IMR-90 (cell line): Measurements from ENCODE around the gene SELENOO. TPM values are rescaled to one million over a fixed set of nuclear protein-coding genes. Genes with fewer than 3 reads are reported as not detected.

Source experiments
- ATAC-seq: fragments of 200-7000 bp; cut with Tn5 transposase; 2 replicates; pipeline ENCODE4 v1.9.1; 2020; ENCODE audit warnings: low read depth, mild to moderate bottlenecking, moderate library complexity
- BruUV-seq: library from RNA; stranded (reverse); fragments of 400-500 nt; replicated peaks from 2 replicates; lab custom pipeline; 2021; lab: Mats Ljungman, UMichigan
- CTCF ChIA-PET: fragments of 300-600 bp; formaldehyde crosslinking; extraction: SDS; loops from one replicate; lab custom pipeline; 2021; ENCODE audit warnings: antibody characterized with exemption; lab: Yijun Ruan, JAX
- POLR2A ChIA-PET: fragments of 300-600 bp; sonication (Branson Sonifier 250); formaldehyde crosslinking; loops from one replicate; lab custom pipeline; 2022; ENCODE audit warnings: antibody characterized with exemption; ENCODE audit not compliant: unreplicated experiment; lab: Charles Lee
- DNase-seq: peaks from one replicate; pipeline ENCODE4 v3.0.0; 2013
- H2AFZ ChIP-seq: replicated peaks from 2 replicates; pipeline ENCODE3; 2013; ENCODE audit warnings: low read length, mild to moderate bottlenecking; ENCODE audit not compliant: poor library complexity
- H2AK5ac ChIP-seq: 2 replicates; pipeline ENCODE4 v1.6.1; 2013; ENCODE audit warnings: low read depth, low read length, inconsistent platforms
- H2AK9ac ChIP-seq: replicated peaks from 2 replicates; pipeline ENCODE3; 2013; ENCODE audit warnings: mild to moderate bottlenecking, low read depth, low read length, moderate library complexity; ENCODE audit not compliant: poor library complexity
- H2BK120ac ChIP-seq: 2 replicates; pipeline ENCODE4 v1.6.1; 2013; ENCODE audit warnings: low read depth, low read length, inconsistent platforms
- H2BK15ac ChIP-seq: 3 replicates; pipeline ENCODE4 v1.6.1; 2013; ENCODE audit warnings: low read depth, low read length, inconsistent platforms
- H2BK20ac ChIP-seq: 2 replicates; pipeline ENCODE4 v1.6.1; 2013; ENCODE audit warnings: low read depth, mild to moderate bottlenecking, inconsistent platforms, low read length, moderate library complexity
- H2BK5ac ChIP-seq: 2 replicates; pipeline ENCODE4 v1.6.1; 2013; ENCODE audit warnings: mild to moderate bottlenecking, low read depth, low read length, inconsistent platforms; ENCODE audit not compliant: poor library complexity, severe bottlenecking
- H3K14ac ChIP-seq: replicated peaks from 2 replicates; pipeline ENCODE4 v1.6.1; 2013; ENCODE audit warnings: low read depth, low read length, inconsistent platforms
- H3K18ac ChIP-seq: 2 replicates; pipeline ENCODE4 v1.6.1; 2013; ENCODE audit warnings: low read depth, low read length, control low read depth
- H3K23ac ChIP-seq: 2 replicates; pipeline ENCODE4 v1.6.1; 2013; ENCODE audit warnings: low read depth, low read length, inconsistent platforms
- H3K27ac ChIP-seq: 2 replicates; pipeline ENCODE4 v1.5.1; 2013; ENCODE audit warnings: mild to moderate bottlenecking, control low read depth, low read length; ENCODE audit not compliant: insufficient read depth
- H3K27me3 ChIP-seq: 2 replicates; pipeline ENCODE4 v1.6.1; 2013; ENCODE audit warnings: low read length; ENCODE audit not compliant: control insufficient read depth, insufficient read depth
- H3K36me3 ChIP-seq: 2 replicates; pipeline ENCODE4 v1.6.1; 2013; ENCODE audit warnings: low read length, mixed read lengths; ENCODE audit not compliant: control insufficient read depth, insufficient read depth
- H3K4ac ChIP-seq: 2 replicates; pipeline ENCODE4 v1.6.1; 2013; ENCODE audit warnings: low read depth, low read length, inconsistent platforms
- H3K4me1 ChIP-seq: 2 replicates; pipeline ENCODE4 v1.6.1; 2013; ENCODE audit warnings: low read length, mixed read lengths; ENCODE audit not compliant: control insufficient read depth, insufficient read depth
- H3K4me2 ChIP-seq: 2 replicates; pipeline ENCODE4 v1.6.1; 2013; ENCODE audit warnings: low read depth, mild to moderate bottlenecking, control low read depth, low read length, moderate library complexity
- H3K4me3 ChIP-seq: 2 replicates; pipeline ENCODE4 v1.5.1; 2013; ENCODE audit warnings: low read depth, mild to moderate bottlenecking, control low read depth, low read length, moderate library complexity; ENCODE audit not compliant: insufficient read depth
- H3K56ac ChIP-seq: 2 replicates; pipeline ENCODE4 v1.6.1; 2013; ENCODE audit warnings: low read length, inconsistent platforms; ENCODE audit not compliant: insufficient read depth; ENCODE audit errors: extremely low read depth
- H3K79me1 ChIP-seq, 2 experiments: 2 replicates each; pipeline ENCODE4 v1.6.1; 2013; ENCODE audit warnings: low read length in 2 of 2, inconsistent platforms in 1 of 2, low read depth in 1 of 2
- H3K9ac ChIP-seq: 2 replicates; pipeline ENCODE4 v1.6.1; 2013; ENCODE audit warnings: low read depth, low read length, control low read depth
- H3K9me1 ChIP-seq: 2 replicates; pipeline ENCODE4 v1.6.1; 2013; ENCODE audit warnings: low read length, inconsistent platforms; ENCODE audit not compliant: insufficient read depth
- H3K9me3 ChIP-seq: 2 replicates; pipeline ENCODE4 v1.6.1; 2013; ENCODE audit warnings: low read length; ENCODE audit not compliant: control insufficient read depth, insufficient read depth
- H4K20me1 ChIP-seq: 2 replicates; pipeline ENCODE4 v1.6.1; 2013; ENCODE audit warnings: low read length, inconsistent platforms; ENCODE audit not compliant: insufficient read depth
- H4K5ac ChIP-seq: 2 replicates; pipeline ENCODE4 v1.6.1; 2013; ENCODE audit warnings: mild to moderate bottlenecking, low read depth, low read length, control low read depth
- H4K8ac ChIP-seq, 2 experiments: 2 replicates each; pipeline ENCODE4 v1.6.1; 2013; ENCODE audit warnings: low read depth in 2 of 2, low read length in 2 of 2, control low read depth in 1 of 2, inconsistent platforms in 1 of 2
- H4K91ac ChIP-seq: 2 replicates; pipeline ENCODE4 v1.6.1; 2013; ENCODE audit warnings: low read depth, low read length, inconsistent platforms; ENCODE audit not compliant: insufficient read depth
- CEBPB ChIP-seq: IDR thresholded peaks from 2 replicates; pipeline ENCODE4 v1.6.1; 2012; ENCODE audit warnings: low read depth, low read length, improper control_type of control experiment
- FOS ChIP-seq: fragments of 150-350 bp; IDR thresholded peaks from 2 replicates; pipeline ENCODE4 v1.6.1; 2016; ENCODE audit warnings: low read depth, low read length
- MAZ ChIP-seq: IDR thresholded peaks from 2 replicates; pipeline ENCODE4 v1.6.1; 2012; ENCODE audit warnings: low read depth, mild to moderate bottlenecking, low read length, improper control_type of control experiment, moderate library complexity, borderline replicate concordance
- RCOR1 ChIP-seq: IDR thresholded peaks from 2 replicates; pipeline ENCODE4 v1.6.1; 2012; ENCODE audit warnings: mild to moderate bottlenecking, low read length, improper control_type of control experiment; ENCODE audit not compliant: insufficient replicate concordance
- RFX5 ChIP-seq: IDR thresholded peaks from 2 replicates; pipeline ENCODE4 v1.8.0; 2012; ENCODE audit warnings: low read depth, mild to moderate bottlenecking, low read length, moderate library complexity
- WGBS, 2 experiments: methylation state at CpG; one replicate each; pipeline versions ENCODE4 v1.1.5 to v1.1.7; 2013; ENCODE audit warnings: missing lambda C conversion rate in 2 of 2; ENCODE audit not compliant: insufficient read length in 1 of 2; ENCODE audit errors: extremely low coverage in 2 of 2; 5-methylcytosine and 5-hydroxymethylcytosine counted together
- dilution Hi-C: fragments of 300-500 bp; cut with HindIII; formaldehyde crosslinking; loops from one replicate; pipeline ENCODE4 v1.14.3; 2018; ENCODE audit warnings: low sequenced_read_pairs; ENCODE audit not compliant: unreplicated experiment
- in situ Hi-C: fragments of 300-500 bp; cut with MboI; formaldehyde crosslinking; loops from 3 replicates; pipeline ENCODE4 v1.14.3; 2019; ENCODE audit warnings: low sequenced_read_pairs, inconsistent platforms, mixed read lengths
- intact Hi-C: fragments of 100-400 bp; cut with micrococcal nuclease; formaldehyde crosslinking; loops from 2 replicates; pipeline ENCODE4 v1.10.0; 2022
- polyA plus RNA-seq, 3 experiments: library from polyadenylated mRNA; depleted of rRNA; stranded (reverse); fragments of >200 nt; gene quantifications; 2 replicates each; pipeline ENCODE4 v1.2.3, GENCODE V29; 2012; ENCODE audit warnings: low replicate concordance in 1 of 3
- total RNA-seq: library from RNA; depleted of rRNA; stranded (reverse); fragments of >200 nt; gene quantifications from 2 replicates; pipeline ENCODE4 v1.2.3, GENCODE V29; 2012
- TF ChIP-seq, protein P1 (sequence below): fragments of 150-350 bp; IDR thresholded peaks from 2 replicates; pipeline ENCODE4 v1.6.1; 2017; ENCODE audit warnings: mild to moderate bottlenecking, antibody characterized with exemption, low read length, low read depth

SELENOO gene
- total and polyA plus RNA-seq, 2 of the 4 experiments (the other 2 are of a cell fraction) = 10.4 to 21.4 TPM

DNA sequence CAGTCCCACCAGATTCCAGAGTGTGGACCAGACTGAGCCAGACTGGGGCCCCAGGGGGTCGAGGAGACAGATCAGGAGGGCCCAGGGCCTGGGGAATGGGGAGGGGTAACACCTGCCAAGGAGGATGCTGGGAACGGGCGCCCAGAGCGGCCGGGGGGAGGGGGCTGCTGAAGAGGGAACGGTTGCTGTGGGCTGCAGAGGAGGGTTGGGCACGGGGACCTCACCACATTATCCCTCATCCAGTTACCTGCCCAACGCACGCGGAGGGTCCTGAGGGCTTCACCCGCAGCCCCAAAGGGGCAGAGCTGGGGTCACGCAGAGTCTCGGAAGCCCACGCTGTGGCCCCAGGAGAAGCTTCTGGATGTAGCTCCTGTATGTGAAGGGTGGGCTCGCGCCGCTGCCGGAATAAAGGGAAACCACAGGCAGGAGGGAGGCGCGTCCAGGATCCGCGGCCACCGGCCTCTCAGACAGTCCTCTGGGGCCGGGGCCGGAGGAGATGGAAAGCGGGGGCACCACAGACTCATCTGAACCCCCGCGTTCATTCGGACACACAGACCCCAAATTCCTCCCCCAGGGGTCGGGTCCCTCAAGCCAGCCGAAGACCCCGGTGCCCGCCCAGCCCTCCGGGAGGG is 866 bp upstream of the SELENOO start:
- Histone ChIP-seq H4K20me1 (peaks cover 8% of the 10 kb centered on the region), H3K23ac (no peak overlapping the region), H2AFZ (peak overlapping the region; percentile 95), H3K27ac (peak overlapping the region; percentile 16; the same call in 1 of the 2 replicates), H3K4me2 (peak overlapping the region; percentile 87), H3K9me3 (no peaks in the 10 kb centered on the region), H3K9ac (peak overlapping the region; percentile 75), H2BK15ac (no peak overlapping the region), H4K5ac (no peak overlapping the region), H4K91ac (no peak overlapping the region), H2BK20ac (no peak overlapping the region), H4K8ac (no peak overlapping the region), H2AK9ac (peak overlapping the region; percentile 87), H3K9me1 (0 out of 2 replicates have a peak, but pooled peaks cover 2% of the 10 kb centered on the region), H3K27me3 (no peaks in the 10 kb centered on the region), H3K4me1 (peaks cover 4% of the 10 kb centered on the region; the same call in 1 of the 2 replicates), H3K4me3 (peak overlapping the region; percentile 92), H3K79me1 (peaks cover 37 to 41% of the 10 kb centered on the region in 2 experiments), H2BK5ac (no peak overlapping the region), H3K14ac (no peak overlapping the region), H3K18ac (no peak overlapping the region), H3K36me3 (peaks cover 21% of the 10 kb centered on the region), H2BK120ac (no peak overlapping the region), H3K56ac (0 out of 2 replicates have a peak overlapping the region, but pooled peaks have one; percentile 11), H3K4ac (no peak overlapping the region), H2AK5ac (no peak overlapping the region)
- ATAC-seq (peak; percentile 18), DNase-seq (no peak)
- in situ Hi-C loops (loop anchor here (25.0 kb wide), 1 partner anchor 388 kb away; no protein-coding TSS in a partner anchor), dilution Hi-C loops (no loop called here), intact Hi-C loops (loop anchor here (10.0 kb wide), 1 partner anchor 225 kb away; no protein-coding TSS in a partner anchor)
- 0% methylated on average over 9 of the region's 34 CpGs; no CpG with 5 or more reads in 1 of the 2 experiments for WGBS, 2 experiments
- TF ChIP-seq MAZ (no peak), RCOR1 (no peak), FOS (no peak), RFX5 (no peak), CEBPB (no peak)
- TF ChIP-seq, protein P1, sequence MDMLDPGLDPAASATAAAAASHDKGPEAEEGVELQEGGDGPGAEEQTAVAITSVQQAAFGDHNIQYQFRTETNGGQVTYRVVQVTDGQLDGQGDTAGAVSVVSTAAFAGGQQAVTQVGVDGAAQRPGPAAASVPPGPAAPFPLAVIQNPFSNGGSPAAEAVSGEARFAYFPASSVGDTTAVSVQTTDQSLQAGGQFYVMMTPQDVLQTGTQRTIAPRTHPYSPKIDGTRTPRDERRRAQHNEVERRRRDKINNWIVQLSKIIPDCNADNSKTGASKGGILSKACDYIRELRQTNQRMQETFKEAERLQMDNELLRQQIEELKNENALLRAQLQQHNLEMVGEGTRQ = no peak
- no TSS peak for BruUV-seq
- CTCF ChIA-PET = no interaction called here
- POLR2A ChIA-PET = no interaction called here
